HG02870 (cell line): ENCODE results near the gene LCE1E.

Experiments used
- ATAC-seq: cut with Tn5 transposase; IDR thresholded peaks from one replicate; pipeline ENCODE4 v1.9.1; 2021; ENCODE audit warnings: mild to moderate bottlenecking, moderate library complexity; ENCODE audit not compliant: unreplicated experiment

The LCE1E gene

GRCh38 chr1:152777510-152778137 lies 8.4 kb upstream of the LCE1E start:
- no peak for ATAC-seq

GRCh38 chr1:152783095-152783494 lies 3.0 kb upstream of the LCE1E start:
- ATAC-seq: no peak

- no peak for ATAC-seq
Observed at GRCh38 chr1:152795686-152796085, 9.6 kb downstream of the LCE1E start.

GRCh38 chr1:152796421-152796820 lies 10.4 kb downstream of the LCE1E start, which contains the start of gene LCE1D:
Gene LCE1D (plus strand): TSS chr1:152796721. CDS start chr1:152797795, 1,074 bp downstream.
- ATAC-seq: no peak

- ATAC-seq: no peak
Observed at GRCh38 chr1:152801333-152801732, 15.3 kb downstream of the LCE1E start.

GRCh38 chr1:152806576-152806975 lies 20.5 kb downstream of the LCE1E start, which contains the start of gene LCE1C:
Gene LCE1C (minus strand): TSS chr1:152806651. CDS start chr1:152805478, 1,173 bp downstream.
- no peak for ATAC-seq

GRCh38 chr1:152811050-152811449 lies 25.0 kb downstream of the LCE1E start:
- no peak for ATAC-seq

- no peak for ATAC-seq
Observed at GRCh38 chr1:152811671-152812070, 25.6 kb downstream of the LCE1E start, which contains the start of gene LCE1B. Gene LCE1B (plus strand): TSS chr1:152811971. CDS start chr1:152812447, 476 bp downstream.

GRCh38 chr1:152817309-152817708 lies 31.3 kb downstream of the LCE1E start:
- no peak for ATAC-seq

- no peak for ATAC-seq
Observed at GRCh38 chr1:152823294-152823693, 37.2 kb downstream of the LCE1E start.

GRCh38 chr1:152824964-152825363 lies 38.9 kb downstream of the LCE1E start:
- ATAC-seq: no peak

GRCh38 chr1:152827173-152827572 lies 41.1 kb downstream of the LCE1E start, which contains the start of gene LCE1A:
Gene LCE1A (plus strand): TSS chr1:152827473. CDS start chr1:152827473, 0 bp downstream.
- no peak for ATAC-seq

GRCh38 chr1:152836870-152837269 lies 50.8 kb downstream of the LCE1E start:
- ATAC-seq: no peak
